ENCODE results near the gene SCGN. TPM values are rescaled to one million over a fixed set of nuclear protein-coding genes. Genes with fewer than 3 reads are reported as not detected.

Gene SCGN
- total RNA-seq, 1 donor from 2014 or later = not detected

- Histone ChIP-seq H3K4me3 (ENCODE audit: low read depth, low read length) (no peak overlapping the region), H3K27me3 (ENCODE audit: control insufficient read depth, insufficient read depth, low read length) (no peaks in the 10 kb centered on the region), H3K36me3 (ENCODE audit: control insufficient read depth, insufficient read depth, low read length) (no peaks in the 10 kb centered on the region)
- TF ChIP-seq, protein P1, sequence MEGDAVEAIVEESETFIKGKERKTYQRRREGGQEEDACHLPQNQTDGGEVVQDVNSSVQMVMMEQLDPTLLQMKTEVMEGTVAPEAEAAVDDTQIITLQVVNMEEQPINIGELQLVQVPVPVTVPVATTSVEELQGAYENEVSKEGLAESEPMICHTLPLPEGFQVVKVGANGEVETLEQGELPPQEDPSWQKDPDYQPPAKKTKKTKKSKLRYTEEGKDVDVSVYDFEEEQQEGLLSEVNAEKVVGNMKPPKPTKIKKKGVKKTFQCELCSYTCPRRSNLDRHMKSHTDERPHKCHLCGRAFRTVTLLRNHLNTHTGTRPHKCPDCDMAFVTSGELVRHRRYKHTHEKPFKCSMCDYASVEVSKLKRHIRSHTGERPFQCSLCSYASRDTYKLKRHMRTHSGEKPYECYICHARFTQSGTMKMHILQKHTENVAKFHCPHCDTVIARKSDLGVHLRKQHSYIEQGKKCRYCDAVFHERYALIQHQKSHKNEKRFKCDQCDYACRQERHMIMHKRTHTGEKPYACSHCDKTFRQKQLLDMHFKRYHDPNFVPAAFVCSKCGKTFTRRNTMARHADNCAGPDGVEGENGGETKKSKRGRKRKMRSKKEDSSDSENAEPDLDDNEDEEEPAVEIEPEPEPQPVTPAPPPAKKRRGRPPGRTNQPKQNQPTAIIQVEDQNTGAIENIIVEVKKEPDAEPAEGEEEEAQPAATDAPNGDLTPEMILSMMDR (IDR thresholded peaks at IDR 0.05; ENCODE audit: insufficient read depth, low read length, poor library complexity, severe bottlenecking) = no peak
- no peak for DNase-seq (ENCODE audit: low read depth)
Measured at GRCh38 chr6:25686856-25687255, 34.8 kb downstream of the SCGN start.

DNA sequence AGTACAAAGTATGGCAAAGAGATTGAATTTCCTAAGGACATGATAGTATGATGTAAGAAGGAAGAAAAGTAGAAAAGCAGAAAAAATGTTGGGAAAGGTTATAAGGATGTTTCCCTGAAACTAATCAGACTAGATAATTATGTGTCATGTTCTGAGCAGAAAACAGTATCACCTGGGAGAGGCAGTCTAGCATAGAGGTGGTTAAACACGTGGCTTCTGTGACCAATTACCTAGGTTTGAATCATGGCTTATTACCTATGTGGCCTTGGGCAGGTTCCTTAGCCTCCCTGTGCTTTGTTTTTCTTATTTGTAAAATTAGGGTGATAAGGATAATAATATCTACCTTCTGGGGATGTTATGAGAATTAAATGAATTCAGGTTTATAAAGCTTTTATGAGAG is 38.0 kb downstream of the SCGN start:
- no peak for DNase-seq (ENCODE audit: low read depth)
- Histone ChIP-seq H3K4me3 (ENCODE audit: low read depth, low read length) (no peak overlapping the region), H3K27me3 (ENCODE audit: control insufficient read depth, insufficient read depth, low read length) (no peaks in the 10 kb centered on the region), H3K36me3 (ENCODE audit: control insufficient read depth, insufficient read depth, low read length) (no peaks in the 10 kb centered on the region)
- TF ChIP-seq, protein P1 (IDR thresholded peaks at IDR 0.05; ENCODE audit: insufficient read depth, low read length, poor library complexity, severe bottlenecking) = no peak

- no peak for DNase-seq (ENCODE audit: low read depth)
- no peaks in the 10 kb centered on the region for H3K36me3 ChIP-seq (ENCODE audit: control insufficient read depth, insufficient read depth, low read length)
- no peaks in the 10 kb centered on the region for H3K27me3 ChIP-seq (ENCODE audit: control insufficient read depth, insufficient read depth, low read length)
- no peak overlapping the region for H3K4me3 ChIP-seq (ENCODE audit: low read depth, low read length)
- TF ChIP-seq, protein P1 (IDR thresholded peaks at IDR 0.05; ENCODE audit: insufficient read depth, low read length, poor library complexity, severe bottlenecking) = no peak
Measured at GRCh38 chr6:25691894-25692293, 39.9 kb downstream of the SCGN start.

DNA sequence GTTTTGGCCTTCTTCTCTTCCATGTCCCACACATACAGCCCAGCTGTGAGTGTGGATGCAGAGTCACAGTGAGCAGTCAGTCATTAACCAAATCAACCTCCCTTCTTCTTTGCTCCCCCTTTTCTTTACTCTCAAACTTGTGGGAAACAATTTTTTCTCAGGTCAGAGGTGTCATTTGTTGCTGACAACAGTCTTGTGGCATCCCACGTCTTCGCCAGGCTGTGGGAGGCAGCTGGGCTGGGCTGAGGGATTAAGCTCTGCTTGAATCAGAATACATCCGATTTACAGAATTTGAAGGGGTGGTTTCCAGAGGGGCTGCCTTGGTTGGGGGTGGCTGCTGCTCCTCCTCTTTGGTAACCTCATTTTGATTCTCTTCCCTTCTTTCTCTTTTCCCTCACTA is 40.5 kb downstream of the SCGN start:
- Histone ChIP-seq H3K36me3 (ENCODE audit: control insufficient read depth, insufficient read depth, low read length) (no peaks in the 10 kb centered on the region), H3K4me3 (ENCODE audit: low read depth, low read length) (no peak overlapping the region), H3K27me3 (ENCODE audit: control insufficient read depth, insufficient read depth, low read length) (no peaks in the 10 kb centered on the region)
- peak; percentile 35 for DNase-seq (ENCODE audit: low read depth)
- TF ChIP-seq, protein P1 (IDR thresholded peaks at IDR 0.05; ENCODE audit: insufficient read depth, low read length, poor library complexity, severe bottlenecking) = no peak

DNA sequence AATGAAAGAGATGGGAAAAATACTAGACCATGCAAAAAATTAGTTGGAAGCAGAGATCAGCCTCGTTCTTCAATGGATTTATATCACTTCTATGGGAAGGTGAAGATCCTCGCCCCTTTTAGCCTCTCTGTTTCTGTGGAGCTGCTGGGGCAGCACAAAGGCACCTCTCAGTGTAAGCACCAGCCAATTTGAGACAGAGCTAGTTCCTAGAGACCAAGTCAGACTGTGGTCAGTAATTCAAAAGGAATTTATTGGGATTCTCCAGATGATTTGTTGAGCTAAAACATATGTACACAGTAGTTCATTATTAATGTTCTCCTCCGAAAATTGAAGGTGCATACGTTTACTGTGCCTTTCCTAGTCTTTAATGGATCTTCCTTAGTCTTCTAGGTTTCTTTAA is 42.4 kb downstream of the SCGN start:
- no peak overlapping the region for H3K4me3 ChIP-seq (ENCODE audit: low read depth, low read length)
- DNase-seq (ENCODE audit: low read depth) = no peak
- TF ChIP-seq, protein P1 (IDR thresholded peaks at IDR 0.05; ENCODE audit: insufficient read depth, low read length, poor library complexity, severe bottlenecking) = no peak
- no peaks in the 10 kb centered on the region for H3K27me3 ChIP-seq (ENCODE audit: control insufficient read depth, insufficient read depth, low read length)
- no peaks in the 10 kb centered on the region for H3K36me3 ChIP-seq (ENCODE audit: control insufficient read depth, insufficient read depth, low read length)

DNA sequence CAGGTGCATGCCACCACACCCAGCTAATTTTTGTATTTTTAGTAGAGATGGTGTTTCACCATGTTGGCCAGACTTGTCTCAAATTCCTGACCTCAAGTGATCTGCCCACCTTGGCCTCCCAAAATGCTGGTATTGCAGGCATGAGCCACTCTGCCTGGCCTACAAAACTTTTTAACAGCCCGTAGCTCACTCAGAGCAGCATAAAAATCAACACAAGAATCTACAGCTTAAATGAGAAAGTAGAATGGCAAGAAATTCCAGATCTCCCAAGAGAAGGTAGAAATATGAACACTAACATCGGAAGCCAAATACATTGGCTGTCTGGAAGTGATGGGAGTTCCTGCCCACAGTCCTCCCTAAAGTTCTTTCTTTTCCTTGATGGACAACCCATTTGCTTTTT is 43.7 kb downstream of the SCGN start:
- DNase-seq (ENCODE audit: low read depth) = no peak
- Histone ChIP-seq H3K27me3 (ENCODE audit: control insufficient read depth, insufficient read depth, low read length) (no peaks in the 10 kb centered on the region), H3K4me3 (ENCODE audit: low read depth, low read length) (no peak overlapping the region), H3K36me3 (ENCODE audit: control insufficient read depth, insufficient read depth, low read length) (no peaks in the 10 kb centered on the region)
- TF ChIP-seq, protein P1 (IDR thresholded peaks at IDR 0.05; ENCODE audit: insufficient read depth, low read length, poor library complexity, severe bottlenecking) = no peak

All from kidney epithelial cell (primary cell).